22Rv1 (cell line): ENCODE measurements around the gene TMEM151A.

ENCODE experiments used
- CTCF ChIP-seq: fragments of 450-650 bp; IDR thresholded peaks from 2 replicates; pipeline ENCODE4 v1.5.1; 2017; ENCODE audit warnings: mild to moderate bottlenecking
- ZFX ChIP-seq: fragments of 450-650 bp; IDR thresholded peaks from 2 replicates; pipeline ENCODE4 v1.6.1; 2017; ENCODE audit warnings: antibody characterized with exemption, borderline replicate concordance

- TF ChIP-seq CTCF: no peak
- no peak for TF ChIP-seq ZFX
These were observed 24.7 kb upstream of the TMEM151A start for GRCh38 chr11:66267039-66267378.
